Cardiac fibroblast (primary cell): ENCODE results near the gene MAGEC3.
A peak's percentile ranks its signal among the peaks of the same experiment; 100 is the strongest.
"Not testable (repeated sequence)": the region's sequence is repeated elsewhere in the genome, so short reads cannot be mapped to it uniquely, and the experiment has no call there.

Experiments
- DNase-seq, 2 donors: peaks; one replicate each; pipeline versions ENCODE4 v3.0.0 to v3.0.0-alpha.2; 2010; ENCODE audit warnings: low read depth in 2 of 2
- H3K4me3 ChIP-seq, 2 donors: replicated peaks in 1 of 2; 1 replicate in 1 of 2; 2 replicates in 1 of 2; pipeline ENCODE4 v1.5.1; 2011; ENCODE audit warnings: low read depth in 2 of 2, low read length in 2 of 2, mild to moderate bottlenecking in 2 of 2, moderate library complexity in 1 of 2
- CTCF ChIP-seq: IDR thresholded peaks from one replicate; pipeline ENCODE4 v1.5.1; 2011; ENCODE audit warnings: low read depth, mild to moderate bottlenecking, low read length, inconsistent platforms

MAGEC3 gene

GRCh38 chrX:141857479-141857878 lies 19.4 kb downstream of the MAGEC3 start:
- TF ChIP-seq CTCF: no peak
- no peak for DNase-seq
- H3K4me3 ChIP-seq: no peak overlapping the region

DNA sequence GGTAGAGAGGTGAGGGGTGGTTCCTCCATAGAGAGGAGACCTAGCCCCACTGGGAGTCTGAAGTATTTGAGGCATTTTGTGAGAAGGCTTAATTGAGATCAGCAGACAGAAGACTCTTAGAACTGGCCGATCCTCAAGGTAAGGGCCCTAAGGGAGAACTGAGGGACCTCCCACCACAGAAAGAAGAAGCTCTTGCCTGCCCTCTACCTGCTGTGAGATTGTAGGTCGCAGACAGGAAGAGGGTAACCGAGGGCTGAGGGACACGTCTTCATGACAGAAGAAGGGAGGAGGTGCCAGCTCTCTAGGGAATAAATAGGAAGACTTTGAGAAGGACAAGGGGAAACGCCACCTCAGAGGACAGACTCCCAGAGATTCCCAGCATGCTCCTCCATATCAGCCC lies 41.5 kb downstream of the MAGEC3 start:
- peak in 1 of 2 donors; percentile 2 for DNase-seq
- TF ChIP-seq CTCF: no peak
- no peak overlapping the region for H3K4me3 ChIP-seq

GRCh38 chrX:141888811-141889210 lies 50.7 kb downstream of the MAGEC3 start:
- not testable (repeated sequence) for H3K4me3 ChIP-seq, DNase-seq

- DNase-seq: no peak
- H3K4me3 ChIP-seq: no peak overlapping the region
- no peak for TF ChIP-seq CTCF
Observed at GRCh38 chrX:141894733-141895132, 56.6 kb downstream of the MAGEC3 start.

- DNase-seq: no peak
- no peak overlapping the region for H3K4me3 ChIP-seq
- TF ChIP-seq CTCF: no peak
Observed at GRCh38 chrX:141897690-141898089, 59.6 kb downstream of the MAGEC3 start.

- no peak overlapping the region for H3K4me3 ChIP-seq
- TF ChIP-seq CTCF: no peak
Observed at GRCh38 chrX:141902366-141902765, 64.2 kb downstream of the MAGEC3 start.

DNA sequence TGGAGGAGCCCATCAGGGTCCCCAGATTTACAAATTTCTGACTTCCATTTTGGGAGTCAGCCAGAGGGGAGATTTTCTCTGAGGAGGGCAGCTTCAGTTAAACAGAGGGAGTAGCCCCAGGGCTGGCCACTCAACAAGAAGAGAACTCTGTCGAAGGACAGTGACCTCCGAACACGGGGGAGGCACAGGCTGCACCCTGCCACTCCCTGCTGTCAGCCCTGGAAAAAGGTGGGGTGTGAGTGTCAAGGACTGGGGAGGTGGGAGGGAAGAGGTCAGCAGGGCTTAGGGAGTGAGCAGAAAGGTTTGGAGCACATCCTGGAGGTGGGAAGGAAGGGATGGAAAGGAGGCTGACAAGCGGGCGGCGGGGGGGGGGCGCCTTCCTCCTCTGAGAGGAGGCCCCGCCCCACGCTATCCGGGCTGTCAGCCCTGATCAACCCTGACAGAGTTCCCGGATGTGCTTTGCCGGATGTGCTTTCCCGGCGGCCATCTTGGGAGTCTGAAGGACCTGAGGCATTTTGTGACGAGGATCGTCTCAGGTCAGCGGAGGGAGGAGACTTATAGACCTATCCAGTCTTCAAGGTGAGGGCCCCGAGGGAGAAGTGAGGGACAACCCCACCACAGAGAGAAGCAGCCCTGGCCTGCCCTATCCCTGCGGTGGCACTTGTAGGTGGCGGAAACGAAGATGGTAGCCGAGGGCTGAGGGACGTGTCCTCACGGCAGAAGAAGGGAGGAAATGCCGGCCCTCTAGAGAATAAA lies 65.5 kb downstream of the MAGEC3 start, which contains the start of gene MAGEC1:
Gene MAGEC1, plus strand, starts transcription at position 495 of the 756 bp plus-strand sequence. CDS start 1,179 bp downstream, outside the sequence.
- TF ChIP-seq CTCF: no peak
- DNase-seq: no peak
- H3K4me3 ChIP-seq: no peak within 1 kb of the TSS

More at GRCh38 chrX:141902366-141902765, 64.2 kb downstream of the MAGEC3 start:
- DNase-seq: no peak
